ENCODE data around the gene DNAJC13.

DNAJC13 gene

DNA sequence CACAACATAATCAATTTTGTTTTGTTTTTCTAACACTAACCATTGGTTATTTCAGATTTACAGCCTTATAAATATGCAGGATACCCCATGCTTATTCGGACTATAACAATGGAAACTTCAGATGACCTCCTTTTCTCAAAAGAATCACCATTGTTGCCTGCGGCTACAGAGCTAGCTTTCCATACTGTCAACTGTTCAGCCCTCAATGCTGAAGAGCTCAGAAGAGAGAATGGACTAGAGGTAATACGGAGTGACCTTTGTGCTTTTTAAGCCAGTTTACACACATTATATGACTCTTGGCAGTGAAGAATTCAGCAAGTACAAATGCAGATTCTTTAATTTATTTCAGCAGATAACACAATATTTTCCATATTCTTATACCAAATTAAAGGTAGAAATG lies 81.8 kb downstream of the DNAJC13 start:
- no peak for DNase-seq

DNA sequence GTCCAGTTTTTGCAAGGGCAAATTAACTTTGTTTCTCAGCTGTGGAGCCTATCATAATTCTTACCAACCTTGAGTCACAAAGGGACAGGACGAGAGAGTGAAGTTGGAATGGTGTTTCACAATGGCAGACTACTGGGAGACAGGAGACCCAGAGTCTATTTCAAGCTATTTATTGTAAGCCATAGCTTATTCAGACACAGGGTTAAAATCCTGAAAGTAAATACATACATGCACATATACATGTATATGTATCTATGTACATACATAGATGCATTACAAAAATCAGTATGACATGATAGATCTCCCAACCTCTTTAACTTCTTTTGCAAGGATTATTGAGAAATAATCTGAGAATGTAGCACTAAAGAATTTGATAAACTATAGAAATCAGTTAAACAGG lies 86.3 kb downstream of the DNAJC13 start:
- no peak for DNase-seq

DNA sequence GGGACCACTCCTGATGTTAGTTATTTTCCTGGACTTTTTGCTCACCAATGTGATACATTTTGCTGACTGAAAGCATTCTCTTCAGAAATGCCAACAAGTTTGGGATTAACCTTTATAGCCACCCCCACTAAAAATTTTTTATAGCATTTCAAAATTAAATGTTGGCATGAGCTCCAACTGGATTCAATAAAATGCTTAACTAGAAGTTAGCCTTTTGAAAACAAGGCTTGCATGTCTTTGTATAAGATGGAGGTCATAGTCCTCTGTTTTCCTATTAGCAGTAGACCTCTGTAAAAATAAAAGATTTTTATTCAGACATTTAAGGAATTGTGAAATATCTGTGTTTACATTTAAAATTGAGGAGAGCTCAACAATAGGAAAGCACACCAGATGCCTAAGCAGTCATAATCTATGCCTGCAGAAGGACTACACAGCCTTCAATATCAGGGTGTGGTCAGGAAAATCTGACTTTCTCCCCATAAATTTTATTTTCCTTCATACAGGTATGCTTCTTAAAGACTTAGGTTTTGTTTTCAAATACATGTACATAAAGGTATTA lies 87.2 kb downstream of the DNAJC13 start:
- no peak for DNase-seq

DNA sequence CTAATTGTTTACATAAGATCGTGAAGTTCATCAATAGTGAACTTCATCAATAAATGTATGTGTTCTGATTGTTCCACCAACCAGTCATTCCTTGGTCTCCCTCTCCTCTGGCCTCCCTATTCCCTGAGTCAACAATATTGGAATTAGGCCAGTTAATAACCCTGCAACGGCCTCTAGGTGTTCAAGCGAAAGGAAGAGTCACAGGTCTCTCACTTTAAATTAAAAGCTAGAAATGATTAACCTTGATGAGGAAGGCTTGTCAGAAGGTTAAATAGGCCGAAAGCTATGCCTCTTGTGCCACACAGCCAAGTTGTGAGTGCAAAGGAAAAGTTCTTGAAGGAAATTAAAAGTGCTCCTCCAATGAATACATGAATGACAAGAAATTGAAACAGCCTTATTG lies 90.4 kb downstream of the DNAJC13 start:
- no peak for DNase-seq

DNA sequence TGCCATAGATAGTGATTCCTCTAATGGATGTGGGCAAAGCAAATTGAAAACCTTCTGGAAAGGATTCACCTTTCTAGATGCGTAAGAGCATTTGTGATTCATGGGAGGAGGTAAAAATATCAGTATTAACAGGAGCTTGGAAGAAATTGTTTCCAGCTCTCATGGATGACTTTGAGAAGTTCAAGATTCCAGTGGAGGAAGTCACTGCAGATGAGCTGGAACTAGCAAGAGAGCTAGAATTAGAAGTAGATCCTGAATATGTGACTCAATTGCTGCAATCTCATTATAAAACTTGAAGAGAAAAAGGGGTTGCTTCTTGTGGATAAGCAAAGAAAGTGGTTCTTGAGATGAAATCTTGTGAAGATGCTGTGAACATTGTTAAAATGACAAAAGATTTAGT lies 91.8 kb downstream of the DNAJC13 start:
- no peak for DNase-seq

- DNase-seq = no peak
Observed at GRCh38 chr3:132509506-132509905, 92.2 kb downstream of the DNAJC13 start.

DNA sequence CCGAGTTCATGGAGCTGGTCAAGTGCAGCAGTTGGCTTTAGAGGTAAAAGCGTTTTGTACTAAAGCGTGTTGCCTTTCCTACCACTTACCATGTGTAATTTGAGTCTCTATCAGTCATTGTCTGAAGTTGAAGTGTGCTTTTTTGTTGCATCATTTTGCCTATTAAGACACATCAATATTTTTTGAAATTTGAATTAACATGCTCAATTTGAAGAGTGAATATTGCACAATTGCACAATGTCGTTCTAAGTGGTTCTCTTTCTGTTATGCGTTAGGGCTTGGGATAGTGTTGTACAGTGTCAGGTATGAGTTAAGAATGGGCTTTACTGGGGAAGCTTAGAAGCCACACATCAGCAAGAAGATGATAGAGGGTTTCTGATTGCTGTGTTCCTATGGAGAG lies 95.8 kb downstream of the DNAJC13 start:
- DNase-seq = no peak

GRCh38 chr3:132517311-132517710 lies 100.0 kb downstream of the DNAJC13 start:
- DNase-seq = no peak

- DNase-seq = no peak
Observed at GRCh38 chr3:132519914-132520313, 102.6 kb downstream of the DNAJC13 start.

GRCh38 chr3:132521901-132522300 lies 104.6 kb downstream of the DNAJC13 start:
- DNase-seq = no peak

GRCh38 chr3:132522353-132522752 lies 105.1 kb downstream of the DNAJC13 start:
- no peak for DNase-seq

- DNase-seq = no peak
Observed at GRCh38 chr3:132530624-132531023, 113.3 kb downstream of the DNAJC13 start.

DNA sequence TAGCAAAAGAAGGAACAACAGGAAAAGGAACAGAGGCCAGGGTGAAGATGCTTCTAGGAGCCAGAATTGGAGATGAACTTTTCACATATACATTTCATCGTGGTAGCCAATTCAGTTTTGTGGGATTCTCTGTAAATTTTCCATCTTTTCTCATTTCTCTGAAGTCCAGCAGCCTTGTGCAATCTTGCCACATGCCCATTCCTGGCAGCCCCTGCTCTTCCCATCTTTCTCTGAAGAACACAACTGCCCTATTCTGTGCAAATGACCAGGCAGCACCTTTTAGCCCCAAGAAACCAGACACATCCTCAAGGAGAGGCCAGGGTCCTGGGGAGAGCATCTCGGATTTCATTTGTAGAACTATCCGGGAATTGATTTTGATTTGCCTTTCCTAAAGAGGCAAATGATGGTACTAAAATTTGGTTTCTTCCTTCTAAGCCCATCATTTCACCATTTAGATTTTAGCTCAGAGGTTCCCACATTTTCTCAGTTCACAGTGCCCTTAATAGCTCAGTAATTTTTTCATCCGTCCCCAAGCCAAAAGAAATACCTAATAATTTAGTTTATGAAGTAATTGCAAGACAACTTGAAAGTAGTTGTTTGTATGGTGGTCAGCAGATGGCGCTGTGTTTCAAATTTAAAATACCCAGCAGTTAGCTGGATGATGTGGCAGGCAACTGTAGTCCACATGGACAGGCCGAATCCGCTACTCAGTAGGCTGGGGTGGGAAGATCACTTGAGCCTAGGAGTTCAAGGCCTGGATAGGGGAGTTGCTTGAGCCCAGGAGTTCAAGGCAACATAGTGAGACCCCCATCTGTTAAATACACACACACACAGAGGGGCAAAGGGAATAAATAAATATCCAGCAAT lies 118.5 kb downstream of the DNAJC13 start:
- peak; percentile 69 for DNase-seq

DNA sequence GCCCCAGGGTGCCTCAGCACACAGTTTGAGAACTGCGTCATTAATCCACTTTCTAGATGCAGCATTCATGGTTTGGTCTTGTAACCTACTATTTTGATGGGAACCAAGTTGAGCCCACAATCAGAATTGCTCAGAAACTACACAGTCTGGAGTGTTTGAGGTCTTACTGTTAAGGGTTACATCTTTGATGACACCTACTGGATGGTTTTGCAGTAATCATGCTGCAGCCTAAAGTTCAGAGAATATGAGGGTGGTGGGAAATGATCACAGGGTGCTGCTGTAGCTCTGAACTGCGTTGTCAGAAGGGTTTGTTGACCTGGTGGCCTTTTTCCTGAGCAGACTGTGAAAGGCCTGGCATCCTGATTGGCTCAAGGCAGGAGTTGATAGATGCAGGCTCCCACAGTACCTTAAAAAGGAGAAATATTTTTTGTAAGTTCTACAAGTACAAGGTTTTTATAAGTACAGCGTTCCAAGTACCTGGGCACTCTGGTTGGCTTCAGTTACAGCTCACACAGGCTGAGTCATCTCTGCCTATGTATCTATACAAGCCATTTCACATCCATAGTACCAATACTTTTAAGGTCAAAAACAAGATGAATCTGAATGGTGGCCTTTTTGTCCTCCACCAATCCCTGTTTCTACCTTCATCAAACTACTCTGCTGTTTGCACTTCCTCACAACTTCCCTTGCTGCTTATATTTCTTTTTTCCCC lies 119.3 kb downstream of the DNAJC13 start:
- DNase-seq = no peak

DNA sequence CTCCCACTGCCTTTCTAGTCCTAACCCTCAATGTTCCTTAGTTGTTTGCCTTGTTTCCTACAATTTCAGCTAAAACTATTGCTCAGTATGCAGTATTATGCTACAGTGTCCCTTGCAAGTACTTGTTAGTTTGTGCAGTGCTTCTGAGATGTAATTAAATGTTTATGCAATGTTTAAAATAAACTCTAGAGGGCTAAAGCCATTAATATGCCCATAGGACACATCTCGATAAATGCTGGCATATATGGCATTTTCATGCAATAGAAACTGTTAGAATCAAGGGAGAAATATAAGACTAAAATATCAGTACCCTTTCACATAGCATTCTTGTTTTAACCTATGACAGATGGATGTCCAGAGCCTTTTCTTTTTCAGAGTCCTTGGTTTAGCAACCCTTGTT lies 120.0 kb downstream of the DNAJC13 start:
- DNase-seq = no peak

- DNase-seq = no peak
Observed at GRCh38 chr3:132538072-132538471, 120.8 kb downstream of the DNAJC13 start.

GRCh38 chr3:132539681-132540080 lies 122.4 kb downstream of the DNAJC13 start:
- no peak for DNase-seq

DNA sequence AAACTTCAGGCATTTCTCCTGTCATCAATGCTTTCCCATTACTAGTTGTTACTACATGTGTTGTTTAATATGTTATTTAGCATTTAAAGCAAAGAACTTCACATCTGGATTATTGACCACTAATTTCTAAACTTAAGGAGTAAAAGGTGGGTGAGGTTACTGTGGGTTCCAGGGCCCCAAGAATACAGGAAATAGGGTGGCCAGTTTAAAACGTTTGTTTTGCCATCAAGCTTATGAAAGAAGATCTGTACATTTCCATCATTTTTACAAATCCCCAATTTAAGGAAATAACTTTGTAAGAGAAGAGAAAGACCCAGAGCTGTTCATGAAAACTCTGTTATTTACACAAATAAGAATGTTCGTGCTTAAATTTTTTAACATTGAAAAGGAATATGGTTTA lies 125.3 kb downstream of the DNAJC13 start:
- no peak for DNase-seq

DNA sequence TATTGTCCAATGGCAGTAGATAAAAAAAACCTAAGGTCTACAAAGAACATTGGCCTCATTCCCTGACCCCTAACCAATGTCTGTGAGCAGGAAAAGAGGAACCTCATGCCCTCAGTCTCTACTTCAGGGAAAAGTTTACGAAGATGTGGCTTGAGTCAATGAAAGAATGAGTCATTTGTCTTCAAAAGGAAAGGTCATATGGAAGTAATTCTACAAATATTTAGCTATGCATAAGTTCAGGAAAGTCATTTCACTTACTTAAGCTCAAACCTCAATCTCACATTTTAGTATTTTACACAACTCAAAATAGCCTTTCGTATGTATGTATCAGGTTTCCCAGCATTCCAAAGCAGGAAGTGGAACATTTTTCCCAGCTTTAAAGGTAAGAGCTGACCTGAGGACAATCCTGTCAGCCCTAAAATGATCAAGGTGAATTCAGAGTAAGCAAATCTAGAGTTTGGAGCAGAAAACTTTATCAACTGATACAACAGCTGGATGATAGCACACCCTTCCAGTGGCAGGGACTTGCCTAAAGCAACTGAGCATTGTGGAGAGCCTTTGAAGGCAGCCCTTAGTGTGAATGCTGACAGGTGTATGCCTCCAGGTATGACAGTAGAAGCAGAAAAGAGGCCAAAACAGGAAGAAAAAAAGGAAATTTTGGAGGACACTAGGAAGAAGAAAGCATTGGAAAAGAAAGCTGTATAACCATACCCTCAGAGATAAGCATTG lies 125.9 kb downstream of the DNAJC13 start:
- DNase-seq = no peak

DNA sequence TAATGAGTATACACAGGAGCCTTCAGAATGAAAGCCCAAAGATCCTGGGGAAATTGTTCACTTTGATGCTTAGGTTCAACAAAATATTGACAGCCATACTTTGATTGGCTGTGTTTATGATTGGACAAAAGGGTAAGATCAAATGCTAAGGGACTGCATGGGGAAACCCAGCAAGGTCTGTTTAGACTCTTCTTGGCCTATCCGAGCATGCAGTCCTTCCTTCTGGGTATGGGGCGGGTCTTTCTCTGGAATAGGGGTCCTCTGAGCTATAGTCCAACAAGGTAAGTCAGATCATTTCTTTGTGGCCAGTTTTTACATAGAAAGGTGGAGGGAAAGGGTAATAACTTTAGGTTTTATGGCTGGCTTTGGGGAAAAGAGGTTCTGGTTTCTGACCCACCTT lies 126.8 kb downstream of the DNAJC13 start:
- DNase-seq = no peak

- no peak for DNase-seq
Observed at GRCh38 chr3:132545471-132545870, 128.2 kb downstream of the DNAJC13 start.

GRCh38 chr3:132549169-132549568 lies 131.9 kb downstream of the DNAJC13 start:
- DNase-seq = no peak

- no peak for DNase-seq
Observed at GRCh38 chr3:132549890-132550578, 132.7 kb downstream of the DNAJC13 start.
